HG03432 (cell line): ENCODE measurements around the gene NGFR.
"Not testable (repeated sequence)": the region's sequence is repeated elsewhere in the genome, so short reads cannot be mapped to it uniquely, and the experiment has no call there.

Experiments used
- ATAC-seq: cut with Tn5 transposase; IDR thresholded peaks from one replicate; pipeline ENCODE4 v1.9.1; 2021; ENCODE audit warnings: mild to moderate bottlenecking, moderate library complexity; ENCODE audit not compliant: unreplicated experiment

NGFR gene

DNA sequence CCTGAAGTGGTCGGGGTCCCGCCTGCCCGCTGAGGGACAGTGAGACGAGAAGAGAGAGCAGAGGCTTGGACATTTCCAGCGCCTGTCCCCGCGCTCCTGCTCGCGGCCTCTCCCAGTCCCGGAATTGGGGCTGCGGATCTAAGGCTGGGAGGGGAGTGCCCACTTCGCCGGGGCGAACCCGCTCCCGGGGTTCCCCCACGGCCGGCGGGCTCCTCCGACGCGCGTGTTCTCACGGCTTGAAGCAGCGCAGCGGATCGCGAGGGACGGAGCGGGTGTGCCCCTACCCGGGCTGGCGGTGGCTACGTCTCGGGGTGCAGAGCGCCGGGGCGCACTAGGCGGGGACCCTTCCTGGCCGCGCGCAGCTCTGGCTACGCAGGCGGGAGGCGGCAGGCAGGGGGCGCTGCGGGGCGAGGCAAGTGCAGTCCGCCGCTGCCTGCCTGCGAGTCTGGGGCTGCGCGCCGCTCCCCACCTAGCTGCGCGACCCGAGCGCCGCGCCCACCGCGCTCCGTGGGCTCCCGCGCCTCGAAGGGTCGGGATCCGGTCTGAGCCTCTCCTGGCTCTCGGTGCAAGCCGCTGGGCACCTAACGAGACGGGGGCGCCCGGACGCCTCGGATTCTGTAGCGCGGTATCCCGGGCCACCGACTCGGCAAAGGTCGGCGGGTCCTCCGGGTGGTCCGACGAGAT, 1.2 kb downstream of the NGFR start:
- peak; percentile 55 for ATAC-seq

DNA sequence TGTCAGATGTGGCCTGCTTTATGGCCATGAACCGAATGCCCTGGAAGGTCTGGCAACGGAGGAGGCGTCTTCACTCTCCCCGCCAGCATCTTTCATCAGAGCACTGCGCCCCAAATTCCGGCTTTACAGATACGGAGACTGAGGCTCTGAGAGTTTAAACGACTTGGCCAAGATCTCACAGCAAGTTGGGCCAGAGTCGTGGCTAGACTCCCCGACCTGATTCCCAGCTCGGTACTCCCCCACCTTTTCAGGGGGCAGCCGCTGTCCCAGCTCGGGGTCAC, 1.7 kb downstream of the NGFR start:
- ATAC-seq, result no peak

DNA sequence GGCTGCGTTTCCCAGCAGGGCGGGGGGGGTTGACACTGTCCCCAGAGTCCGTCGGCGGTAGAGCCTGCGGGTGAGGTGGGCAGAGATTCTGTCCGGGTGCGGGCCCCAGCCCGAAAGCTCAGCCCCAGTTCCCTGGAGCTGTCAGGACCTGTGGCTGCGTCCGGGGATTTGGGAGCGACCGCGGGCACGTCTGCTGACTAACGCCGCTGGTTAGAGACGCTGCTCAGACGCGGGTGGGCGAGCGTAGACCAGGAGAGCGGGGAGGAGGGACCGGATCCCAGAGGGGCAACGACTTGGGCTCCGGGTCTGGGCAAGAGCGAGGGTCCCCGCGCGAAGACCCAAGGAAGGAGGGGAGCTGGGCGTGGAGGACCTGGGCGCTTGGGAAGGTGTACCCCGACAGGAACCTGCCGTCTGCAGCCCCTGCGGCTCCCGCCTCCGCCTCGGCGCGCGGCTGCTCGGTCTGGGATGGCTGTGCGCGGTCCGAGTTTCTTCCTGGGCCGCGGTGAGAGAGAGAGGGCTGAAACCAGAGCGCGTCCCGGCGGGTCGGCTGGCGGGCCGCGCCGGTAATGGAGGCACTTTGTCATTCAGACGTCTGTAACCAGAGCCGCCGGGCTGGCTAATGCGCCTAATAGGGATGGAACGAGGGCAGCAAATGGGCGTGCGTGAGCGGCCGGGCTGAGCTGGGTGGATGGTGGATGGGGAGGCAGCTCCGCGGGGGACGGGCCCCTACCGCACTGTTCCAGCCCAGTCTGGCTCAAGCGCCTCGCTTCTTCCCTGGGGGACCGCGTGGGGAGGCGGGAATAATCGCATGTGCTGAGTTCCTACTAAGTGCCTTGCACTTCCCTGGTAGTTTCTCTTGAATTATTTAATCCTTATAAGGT, 2.3 kb downstream of the NGFR start:
- ATAC-seq, result no peak

DNA sequence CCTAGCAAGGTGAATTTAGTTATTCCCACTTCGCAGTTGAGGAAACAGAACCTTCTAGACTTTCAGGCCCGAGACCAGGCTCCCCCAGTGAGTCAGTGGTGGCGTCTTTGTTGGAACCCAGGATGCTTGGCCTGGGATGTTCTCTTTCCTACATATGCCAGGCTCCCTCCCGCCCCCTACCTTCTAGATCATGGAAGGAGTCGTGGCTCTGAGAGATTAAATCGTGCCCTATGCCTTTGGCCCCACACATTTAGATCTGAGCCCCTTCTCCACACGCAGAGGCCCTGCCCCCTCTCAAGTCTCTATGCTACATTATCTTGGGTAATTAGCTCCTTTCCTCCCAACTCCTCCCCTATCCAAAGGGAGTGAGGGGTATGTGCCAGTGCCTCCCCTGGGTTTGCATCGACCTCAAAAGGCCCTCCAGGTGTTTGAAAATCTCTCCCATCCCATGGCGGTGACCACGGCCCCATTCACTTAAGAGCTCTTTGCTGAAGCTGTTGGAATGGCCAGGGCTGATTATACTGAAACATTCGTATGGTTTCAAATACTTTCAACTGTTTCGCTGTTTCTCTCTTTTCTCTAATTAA, 3.0 kb downstream of the NGFR start:
- ATAC-seq, result no peak

DNA sequence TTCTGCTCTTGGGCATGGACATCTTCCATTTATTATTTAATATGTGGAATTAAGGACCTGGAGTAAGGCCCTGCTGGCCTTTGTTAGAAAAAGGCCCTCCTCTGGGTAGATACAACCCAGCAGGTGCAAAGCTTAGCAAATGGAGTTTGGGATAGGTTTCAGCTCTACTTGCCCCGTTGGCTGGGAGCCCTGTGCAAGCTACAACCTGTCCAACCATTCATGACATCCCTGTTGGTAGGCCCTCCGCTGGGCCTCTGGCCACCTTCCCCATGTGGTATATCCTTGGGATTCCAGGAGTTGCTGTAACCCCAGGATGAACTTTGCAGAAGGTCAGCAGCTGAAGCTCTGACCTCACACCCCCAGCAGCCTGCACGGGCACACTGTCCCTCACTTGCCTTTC, 6.4 kb downstream of the NGFR start:
- ATAC-seq, result no peak

DNA sequence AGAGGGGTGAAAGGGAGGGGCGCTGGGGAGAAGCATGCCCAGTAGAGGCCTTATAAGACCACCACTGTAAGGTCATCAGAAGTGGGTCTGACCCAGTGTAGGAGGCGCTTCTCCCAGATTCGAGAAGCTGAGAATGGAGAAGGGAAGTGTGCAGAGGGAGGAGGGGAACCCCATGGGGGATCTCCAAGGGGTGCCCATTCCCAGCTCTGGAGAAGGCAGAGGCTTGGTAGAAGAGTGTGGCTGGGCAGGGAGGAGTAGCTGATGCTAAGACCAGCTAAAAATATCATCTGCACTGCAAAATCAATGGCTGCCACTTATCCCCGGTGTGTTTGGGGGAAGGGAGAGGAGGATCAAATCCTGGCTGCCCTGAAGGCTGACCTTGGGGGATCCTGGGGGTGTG, 7.2 kb downstream of the NGFR start:
- ATAC-seq, result no peak

DNA sequence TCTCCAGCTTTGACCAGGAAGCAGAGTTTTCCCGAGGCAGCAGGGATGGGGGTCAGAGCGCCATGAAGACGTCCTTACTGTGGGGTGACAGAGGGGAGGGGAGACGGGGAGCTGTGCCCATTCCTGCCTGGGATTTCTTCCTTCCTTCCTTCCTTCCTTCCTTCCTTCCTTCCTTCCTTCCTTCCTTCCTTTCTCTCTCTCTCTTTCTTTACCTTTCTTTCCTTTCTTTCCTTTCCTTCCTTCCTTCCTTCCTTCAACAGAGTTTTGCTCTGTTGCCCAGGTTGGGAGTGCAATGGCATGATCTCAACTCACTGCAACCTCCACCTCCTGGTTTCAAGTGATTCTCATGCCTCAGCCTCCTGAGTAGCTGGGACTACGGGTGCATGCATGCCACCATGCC, 7.6 kb downstream of the NGFR start:
- ATAC-seq, result not testable (repeated sequence)

DNA sequence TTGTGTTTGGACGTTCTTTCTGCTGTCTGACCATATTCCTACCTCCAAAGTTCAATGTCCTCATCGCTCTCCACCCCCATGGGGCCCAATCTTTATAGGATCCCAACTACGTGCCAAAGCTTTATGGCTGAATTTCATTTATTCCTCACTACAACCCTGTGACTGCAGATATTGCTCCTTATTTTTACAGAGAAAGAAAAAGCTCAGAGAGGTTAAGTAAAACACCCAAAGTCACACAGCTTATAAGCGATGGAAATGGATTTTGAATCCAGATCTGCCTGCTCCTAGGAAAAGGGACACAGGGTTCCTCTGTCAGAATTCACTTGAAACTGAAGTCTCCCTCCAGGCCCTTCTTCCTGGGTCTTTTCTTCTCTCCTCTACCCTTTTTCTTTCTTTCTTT, 9.3 kb downstream of the NGFR start:
- no peak for ATAC-seq

DNA sequence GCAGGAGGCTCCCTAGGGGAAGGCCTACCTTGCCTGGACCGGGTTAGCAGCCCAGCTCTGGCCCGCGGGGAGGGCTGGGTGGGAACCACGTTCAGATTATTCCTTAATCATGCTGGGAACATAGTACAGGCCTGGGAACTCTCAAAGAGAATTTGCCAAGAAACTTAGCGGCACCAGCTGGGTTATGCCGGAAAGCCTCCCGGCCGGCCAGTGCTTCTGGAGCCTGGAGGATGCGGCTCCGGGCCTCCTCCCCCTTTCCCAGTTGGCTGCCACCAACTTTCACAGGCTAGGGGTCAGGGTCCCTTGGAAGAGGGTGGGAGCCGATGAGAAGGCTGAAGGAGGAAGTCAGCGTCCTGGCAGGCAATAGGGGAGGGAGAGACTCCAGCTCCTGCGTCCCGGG, 10.8 kb downstream of the NGFR start:
- ATAC-seq, result no peak

DNA sequence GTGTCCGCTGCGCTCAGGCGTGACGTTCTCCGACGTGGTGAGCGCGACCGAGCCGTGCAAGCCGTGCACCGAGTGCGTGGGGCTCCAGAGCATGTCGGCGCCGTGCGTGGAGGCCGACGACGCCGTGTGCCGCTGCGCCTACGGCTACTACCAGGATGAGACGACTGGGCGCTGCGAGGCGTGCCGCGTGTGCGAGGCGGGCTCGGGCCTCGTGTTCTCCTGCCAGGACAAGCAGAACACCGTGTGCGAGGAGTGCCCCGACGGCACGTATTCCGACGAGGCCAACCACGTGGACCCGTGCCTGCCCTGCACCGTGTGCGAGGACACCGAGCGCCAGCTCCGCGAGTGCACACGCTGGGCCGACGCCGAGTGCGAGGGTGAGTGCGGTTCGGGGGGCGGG, 11.2 kb downstream of the NGFR start:
- ATAC-seq, result no peak

DNA sequence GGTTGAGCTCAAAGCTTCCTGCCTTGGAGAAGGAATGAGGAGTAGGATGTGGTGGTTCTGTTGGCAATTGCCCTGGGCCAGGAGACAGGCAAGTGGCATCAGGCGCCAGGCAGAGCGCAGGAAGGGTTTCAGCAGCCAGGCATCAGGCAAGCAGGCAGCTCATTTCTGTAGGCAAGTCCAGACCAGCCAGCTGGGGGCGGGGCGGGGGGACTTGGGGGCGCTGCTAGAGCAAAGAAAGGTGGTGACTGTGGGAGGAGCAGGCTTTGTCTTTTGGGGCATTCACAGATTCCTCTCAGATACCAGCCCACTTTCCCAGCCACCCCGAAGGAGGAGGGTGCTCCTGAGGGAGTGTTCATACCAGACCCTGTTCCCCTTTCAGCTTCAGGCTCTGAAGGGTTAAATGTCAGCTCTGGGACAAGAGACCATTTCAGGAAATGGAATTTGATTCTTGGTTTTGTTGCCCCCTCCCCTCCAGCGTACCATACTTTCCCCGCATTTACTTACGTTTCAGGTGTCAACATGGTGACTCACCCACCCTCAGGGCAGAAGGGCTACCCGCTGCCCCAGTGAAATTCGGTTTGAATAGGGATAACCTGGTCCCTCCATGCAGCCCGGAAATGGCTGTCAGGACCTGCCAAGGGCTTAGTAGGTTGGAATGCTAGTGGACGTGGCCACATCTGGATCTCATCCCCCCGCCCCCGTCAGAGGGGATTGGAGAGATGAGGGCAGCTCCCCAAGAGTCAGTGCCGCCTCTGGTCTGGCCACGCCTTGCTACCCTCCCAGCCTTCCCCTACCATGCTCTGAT, 13.2 kb downstream of the NGFR start:
- no peak for ATAC-seq

DNA sequence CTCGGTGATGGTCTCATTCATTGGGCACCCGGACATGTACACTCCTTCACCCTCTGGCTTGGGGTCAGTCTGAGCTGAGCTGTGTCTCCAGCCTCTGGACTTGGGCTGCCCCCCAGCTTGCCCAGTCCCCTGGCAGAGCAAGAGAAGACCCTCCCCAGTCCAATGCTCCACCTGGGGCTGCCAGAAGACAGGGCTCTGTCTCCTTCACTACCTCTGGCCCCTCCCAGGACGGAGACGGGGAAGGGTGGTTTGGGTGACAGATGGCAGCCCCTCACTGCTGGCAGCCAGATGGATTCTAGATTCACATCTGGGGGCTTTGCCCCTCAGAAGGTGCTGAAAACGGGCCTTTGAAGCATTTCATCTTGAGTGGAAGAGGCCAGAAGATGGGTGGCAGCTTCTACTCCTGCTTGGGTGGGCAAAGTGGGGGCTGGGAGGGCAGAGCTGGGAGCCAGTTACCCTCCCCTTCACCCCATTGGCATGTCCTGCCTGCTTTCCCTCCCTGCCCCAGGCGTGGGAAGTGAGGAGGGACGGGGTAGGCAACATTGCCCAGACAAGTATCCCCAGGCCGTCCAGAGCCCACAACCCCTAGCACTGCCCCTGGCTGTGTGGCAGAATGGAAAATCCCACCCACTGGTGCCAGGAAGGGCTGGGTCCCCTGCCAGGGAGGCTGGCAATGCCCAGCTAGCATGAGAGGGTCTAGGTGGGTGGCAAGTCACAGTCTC, 13.9 kb downstream of the NGFR start:
- no peak for ATAC-seq

DNA sequence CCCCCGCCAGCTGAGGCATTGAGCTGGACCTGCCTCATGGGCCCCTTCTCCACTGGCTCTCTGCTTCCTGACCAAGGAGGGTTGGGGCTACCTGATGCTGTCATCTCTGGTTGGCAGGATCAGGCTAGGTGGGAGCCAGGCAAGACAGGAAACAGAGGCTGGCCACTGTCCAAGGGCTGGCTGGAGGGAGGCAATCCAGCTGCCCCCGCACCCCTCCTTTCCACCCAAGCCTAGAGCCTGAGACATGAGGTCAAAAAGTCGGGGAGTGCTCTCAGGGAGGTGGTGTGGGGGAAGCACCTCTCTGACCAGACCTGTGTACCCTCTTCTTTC, 14.5 kb downstream of the NGFR start:
- no peak for ATAC-seq

DNA sequence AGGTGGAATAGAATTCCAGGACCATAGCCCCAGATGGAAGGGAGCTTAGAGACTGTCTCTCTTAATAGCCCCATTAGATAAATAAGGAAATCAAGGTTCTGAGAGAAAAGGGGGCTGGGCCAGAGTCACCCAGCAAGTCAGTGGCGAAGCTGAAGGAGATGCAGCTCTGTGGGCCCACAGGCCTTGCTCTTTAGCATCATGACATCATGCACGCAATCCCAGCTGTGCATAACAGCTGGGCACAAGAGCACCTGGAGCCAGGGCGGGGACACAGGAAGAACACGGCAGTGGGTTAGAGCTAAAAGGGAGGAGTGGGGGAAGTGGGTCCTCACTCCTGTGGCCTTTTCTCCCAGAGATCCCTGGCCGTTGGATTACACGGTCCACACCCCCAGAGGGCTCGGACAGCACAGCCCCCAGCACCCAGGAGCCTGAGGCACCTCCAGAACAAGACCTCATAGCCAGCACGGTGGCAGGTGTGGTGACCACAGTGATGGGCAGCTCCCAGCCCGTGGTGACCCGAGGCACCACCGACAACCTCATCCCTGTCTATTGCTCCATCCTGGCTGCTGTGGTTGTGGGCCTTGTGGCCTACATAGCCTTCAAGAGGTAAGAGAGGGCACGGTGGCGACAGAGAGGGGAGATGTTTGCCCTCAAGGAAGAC, 15.1 kb downstream of the NGFR start:
- ATAC-seq, result no peak

DNA sequence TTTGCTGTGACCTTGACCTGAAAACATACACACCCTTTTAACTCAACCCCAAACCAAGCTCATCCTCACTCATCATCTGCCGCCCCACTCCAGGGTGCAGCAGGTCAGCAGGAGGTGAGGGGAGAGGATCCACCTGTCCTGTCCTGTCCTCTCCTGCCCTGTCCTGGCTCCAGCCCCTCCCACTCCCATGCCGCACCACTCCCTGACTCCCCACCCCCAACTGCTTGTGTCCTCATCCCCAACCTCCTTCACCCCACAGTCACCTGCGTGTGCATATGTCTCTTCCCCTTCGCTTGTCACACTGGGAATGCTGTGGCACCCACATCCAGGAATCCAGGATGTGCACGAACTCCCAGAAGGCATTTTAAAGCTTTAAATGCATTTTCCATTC, 15.6 kb downstream of the NGFR start:
- no peak for ATAC-seq

DNA sequence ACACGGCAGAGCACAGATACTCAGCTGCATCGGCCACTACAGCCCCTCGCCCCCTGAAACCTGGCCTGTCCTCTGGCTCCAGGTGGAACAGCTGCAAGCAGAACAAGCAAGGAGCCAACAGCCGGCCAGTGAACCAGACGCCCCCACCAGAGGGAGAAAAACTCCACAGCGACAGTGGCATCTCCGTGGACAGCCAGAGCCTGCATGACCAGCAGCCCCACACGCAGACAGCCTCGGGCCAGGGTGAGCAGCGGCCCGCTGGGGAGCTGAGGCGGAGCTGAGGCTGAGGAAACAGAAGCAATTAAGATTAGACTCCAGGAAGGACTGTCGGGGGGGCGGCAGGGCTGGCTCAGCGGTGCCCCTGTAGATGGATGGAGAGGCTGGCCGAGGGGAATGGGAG, 16.7 kb downstream of the NGFR start:
- ATAC-seq, result no peak

DNA sequence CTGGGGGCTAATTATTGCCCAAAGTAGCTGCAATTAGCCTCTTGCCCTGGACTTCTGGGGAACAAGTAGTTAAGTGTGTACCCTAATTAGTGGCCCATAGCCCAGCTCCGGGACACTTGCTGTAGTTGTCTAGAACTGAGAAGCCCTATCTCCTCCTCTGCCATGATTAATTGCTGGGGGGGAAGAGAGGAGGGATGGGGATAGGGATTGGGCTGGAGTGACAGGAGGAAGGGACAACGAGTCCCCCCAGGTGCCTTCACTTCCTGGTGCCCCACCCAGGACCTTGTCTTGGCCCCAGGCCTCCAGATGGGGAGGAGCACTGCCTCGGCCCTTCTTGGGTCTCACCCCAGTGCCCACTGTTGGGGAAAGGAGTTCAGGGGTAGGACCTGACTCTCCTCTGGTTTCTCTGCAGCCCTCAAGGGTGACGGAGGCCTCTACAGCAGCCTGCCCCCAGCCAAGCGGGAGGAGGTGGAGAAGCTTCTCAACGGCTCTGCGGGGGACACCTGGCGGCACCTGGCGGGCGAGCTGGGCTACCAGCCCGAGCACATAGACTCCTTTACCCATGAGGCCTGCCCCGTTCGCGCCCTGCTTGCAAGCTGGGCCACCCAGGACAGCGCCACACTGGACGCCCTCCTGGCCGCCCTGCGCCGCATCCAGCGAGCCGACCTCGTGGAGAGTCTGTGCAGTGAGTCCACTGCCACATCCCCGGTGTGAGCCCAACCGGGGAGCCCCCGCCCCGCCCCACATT, 17.4 kb downstream of the NGFR start:
- ATAC-seq, result no peak

DNA sequence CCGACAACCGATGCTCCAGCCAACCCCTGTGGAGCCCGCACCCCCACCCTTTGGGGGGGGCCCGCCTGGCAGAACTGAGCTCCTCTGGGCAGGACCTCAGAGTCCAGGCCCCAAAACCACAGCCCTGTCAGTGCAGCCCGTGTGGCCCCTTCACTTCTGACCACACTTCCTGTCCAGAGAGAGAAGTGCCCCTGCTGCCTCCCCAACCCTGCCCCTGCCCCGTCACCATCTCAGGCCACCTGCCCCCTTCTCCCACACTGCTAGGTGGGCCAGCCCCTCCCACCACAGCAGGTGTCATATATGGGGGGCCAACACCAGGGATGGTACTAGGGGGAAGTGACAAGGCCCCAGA, 17.9 kb downstream of the NGFR start:
- no peak for ATAC-seq

DNA sequence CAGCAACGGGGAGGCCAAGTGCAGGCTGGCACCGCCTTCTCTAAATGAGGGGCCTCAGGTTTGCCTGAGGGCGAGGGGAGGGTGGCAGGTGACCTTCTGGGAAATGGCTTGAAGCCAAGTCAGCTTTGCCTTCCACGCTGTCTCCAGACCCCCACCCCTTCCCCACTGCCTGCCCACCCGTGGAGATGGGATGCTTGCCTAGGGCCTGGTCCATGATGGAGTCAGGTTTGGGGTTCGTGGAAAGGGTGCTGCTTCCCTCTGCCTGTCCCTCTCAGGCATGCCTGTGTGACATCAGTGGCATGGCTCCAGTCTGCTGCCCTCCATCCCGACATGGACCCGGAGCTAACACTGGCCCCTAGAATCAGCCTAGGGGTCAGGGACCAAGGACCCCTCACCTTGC, 18.5 kb downstream of the NGFR start:
- no peak for ATAC-seq
